GM23338 (cell line): ENCODE measurements around the gene GSC2.

Experiments
- CREB1 ChIP-seq: fragments of 250-450 bp; sonication (Bioruptor Pico); IDR thresholded peaks from 2 replicates; pipeline ENCODE4 v1.5.0; 2020; ENCODE audit warnings: low read depth, mild to moderate bottlenecking, moderate library complexity
- EZH2 ChIP-seq: fragments of 200-600 bp; sonication (generic); IDR thresholded peaks from one replicate; pipeline ENCODE4 v1.8.0; 2017; ENCODE audit warnings: antibody characterized with exemption, mild to moderate bottlenecking, low read depth; ENCODE audit not compliant: unreplicated experiment
- EZH2phosphoT487 ChIP-seq: fragments of 200-600 bp; sonication (generic); IDR thresholded peaks from one replicate; pipeline ENCODE4 v1.8.1; 2018; ENCODE audit warnings: antibody characterized with exemption; ENCODE audit not compliant: unreplicated experiment
- JUNB ChIP-seq: IDR thresholded peaks from one replicate; pipeline ENCODE4 v1.6.1; 2016; ENCODE audit warnings: antibody characterized with exemption; ENCODE audit not compliant: unreplicated experiment
- POLR2AphosphoS5 ChIP-seq: IDR thresholded peaks from 2 replicates; pipeline ENCODE4 v1.6.1; 2016; ENCODE audit warnings: antibody characterized with exemption, low read depth
- STAT1 ChIP-seq: IDR thresholded peaks from one replicate; pipeline ENCODE4 v1.6.1; 2016; ENCODE audit warnings: antibody characterized with exemption; ENCODE audit not compliant: unreplicated experiment
- ZNF114 ChIP-seq: fragments of 250-450 bp; sonication (Bioruptor Pico); IDR thresholded peaks from 2 replicates; pipeline ENCODE4 v1.5.0; 2020; ENCODE audit warnings: mild to moderate bottlenecking, moderate library complexity
- TF ChIP-seq, protein P1 (sequence below), 2 experiments: fragments of 200-600 bp in 1 of 2; sonication (generic) in 1 of 2; conservative IDR thresholded peaks; 2 replicates each; pipeline versions ENCODE4 v1.5.1 to v1.6.1; 2016 to 2017; ENCODE audit warnings: antibody characterized with exemption in 2 of 2, low read depth in 2 of 2, mild to moderate bottlenecking in 2 of 2, moderate library complexity in 1 of 2
- TF ChIP-seq, protein P2 (sequence below): IDR thresholded peaks from one replicate; pipeline ENCODE4 v1.6.1; 2018; ENCODE audit warnings: antibody characterized with exemption; ENCODE audit not compliant: unreplicated experiment

DNA sequence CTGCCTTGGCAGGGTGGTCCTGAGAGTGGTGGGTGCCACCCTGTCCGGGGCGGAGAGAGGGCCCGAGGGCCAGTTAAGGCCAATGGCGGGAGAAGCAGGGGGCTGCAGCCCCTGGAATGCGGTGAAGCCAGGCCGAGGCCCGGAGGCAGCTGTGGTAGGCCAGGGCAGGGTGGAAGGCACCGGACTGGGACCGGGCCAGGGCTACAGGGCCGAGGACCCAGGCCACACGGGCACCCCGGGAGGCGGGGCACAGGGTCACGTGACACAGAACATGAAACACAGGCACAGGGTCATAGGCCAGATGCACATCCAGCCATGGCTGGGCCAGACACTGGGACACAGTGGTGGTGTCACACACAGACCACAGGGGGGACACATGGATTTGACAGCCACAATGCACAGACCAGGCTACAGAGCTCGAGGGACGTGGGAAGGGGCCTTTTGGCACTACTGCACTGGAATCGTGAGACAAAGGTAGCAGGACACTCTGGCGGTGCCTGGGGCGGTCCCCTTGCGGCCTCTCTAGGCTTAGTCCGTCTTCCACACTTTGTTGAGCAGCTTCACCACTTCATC, 25.6 kb upstream of the GSC2 start:
- TF ChIP-seq, protein P1, sequence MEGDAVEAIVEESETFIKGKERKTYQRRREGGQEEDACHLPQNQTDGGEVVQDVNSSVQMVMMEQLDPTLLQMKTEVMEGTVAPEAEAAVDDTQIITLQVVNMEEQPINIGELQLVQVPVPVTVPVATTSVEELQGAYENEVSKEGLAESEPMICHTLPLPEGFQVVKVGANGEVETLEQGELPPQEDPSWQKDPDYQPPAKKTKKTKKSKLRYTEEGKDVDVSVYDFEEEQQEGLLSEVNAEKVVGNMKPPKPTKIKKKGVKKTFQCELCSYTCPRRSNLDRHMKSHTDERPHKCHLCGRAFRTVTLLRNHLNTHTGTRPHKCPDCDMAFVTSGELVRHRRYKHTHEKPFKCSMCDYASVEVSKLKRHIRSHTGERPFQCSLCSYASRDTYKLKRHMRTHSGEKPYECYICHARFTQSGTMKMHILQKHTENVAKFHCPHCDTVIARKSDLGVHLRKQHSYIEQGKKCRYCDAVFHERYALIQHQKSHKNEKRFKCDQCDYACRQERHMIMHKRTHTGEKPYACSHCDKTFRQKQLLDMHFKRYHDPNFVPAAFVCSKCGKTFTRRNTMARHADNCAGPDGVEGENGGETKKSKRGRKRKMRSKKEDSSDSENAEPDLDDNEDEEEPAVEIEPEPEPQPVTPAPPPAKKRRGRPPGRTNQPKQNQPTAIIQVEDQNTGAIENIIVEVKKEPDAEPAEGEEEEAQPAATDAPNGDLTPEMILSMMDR (conservative IDR thresholded peaks at IDR 0.05; ENCODE audit: low read depth in 2 of 2) = no peak
- TF ChIP-seq EZH2 = no peak
- no peak for TF ChIP-seq POLR2AphosphoS5
- TF ChIP-seq, protein P2, sequence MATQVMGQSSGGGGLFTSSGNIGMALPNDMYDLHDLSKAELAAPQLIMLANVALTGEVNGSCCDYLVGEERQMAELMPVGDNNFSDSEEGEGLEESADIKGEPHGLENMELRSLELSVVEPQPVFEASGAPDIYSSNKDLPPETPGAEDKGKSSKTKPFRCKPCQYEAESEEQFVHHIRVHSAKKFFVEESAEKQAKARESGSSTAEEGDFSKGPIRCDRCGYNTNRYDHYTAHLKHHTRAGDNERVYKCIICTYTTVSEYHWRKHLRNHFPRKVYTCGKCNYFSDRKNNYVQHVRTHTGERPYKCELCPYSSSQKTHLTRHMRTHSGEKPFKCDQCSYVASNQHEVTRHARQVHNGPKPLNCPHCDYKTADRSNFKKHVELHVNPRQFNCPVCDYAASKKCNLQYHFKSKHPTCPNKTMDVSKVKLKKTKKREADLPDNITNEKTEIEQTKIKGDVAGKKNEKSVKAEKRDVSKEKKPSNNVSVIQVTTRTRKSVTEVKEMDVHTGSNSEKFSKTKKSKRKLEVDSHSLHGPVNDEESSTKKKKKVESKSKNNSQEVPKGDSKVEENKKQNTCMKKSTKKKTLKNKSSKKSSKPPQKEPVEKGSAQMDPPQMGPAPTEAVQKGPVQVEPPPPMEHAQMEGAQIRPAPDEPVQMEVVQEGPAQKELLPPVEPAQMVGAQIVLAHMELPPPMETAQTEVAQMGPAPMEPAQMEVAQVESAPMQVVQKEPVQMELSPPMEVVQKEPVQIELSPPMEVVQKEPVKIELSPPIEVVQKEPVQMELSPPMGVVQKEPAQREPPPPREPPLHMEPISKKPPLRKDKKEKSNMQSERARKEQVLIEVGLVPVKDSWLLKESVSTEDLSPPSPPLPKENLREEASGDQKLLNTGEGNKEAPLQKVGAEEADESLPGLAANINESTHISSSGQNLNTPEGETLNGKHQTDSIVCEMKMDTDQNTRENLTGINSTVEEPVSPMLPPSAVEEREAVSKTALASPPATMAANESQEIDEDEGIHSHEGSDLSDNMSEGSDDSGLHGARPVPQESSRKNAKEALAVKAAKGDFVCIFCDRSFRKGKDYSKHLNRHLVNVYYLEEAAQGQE = no peak
- no peak for TF ChIP-seq EZH2phosphoT487
- no peak for TF ChIP-seq ZNF114
- TF ChIP-seq STAT1 = no peak
- TF ChIP-seq JUNB = no peak
- TF ChIP-seq CREB1 = no peak
